Parathyroid adenoma (tissue), 2 donors: ENCODE data around the gene MISP.

Source experiments
- H2AFZ ChIP-seq: fragments of 300-600 bp; sonication (generic); one replicate; pipeline ENCODE4 v1.7.0; 2017; ENCODE audit warnings: antibody characterized with exemption, mild to moderate bottlenecking
- H3K27ac ChIP-seq: fragments of 300-600 bp; sonication (generic); one replicate; pipeline ENCODE4 v1.7.0; 2017
- H3K27me3 ChIP-seq: fragments of 300-600 bp; sonication (generic); one replicate; pipeline ENCODE4 v1.7.0; 2017; ENCODE audit warnings: low read length; ENCODE audit not compliant: control insufficient read depth, insufficient read depth
- H3K36me3 ChIP-seq: fragments of 300-600 bp; sonication (generic); one replicate; pipeline ENCODE4 v1.7.0; 2017; ENCODE audit warnings: low read length; ENCODE audit not compliant: control insufficient read depth, insufficient read depth
- H3K4me1 ChIP-seq: fragments of 300-600 bp; sonication (generic); one replicate; pipeline ENCODE4 v1.7.0; 2017; ENCODE audit warnings: control low read depth
- H3K4me2 ChIP-seq: fragments of 300-600 bp; sonication (generic); one replicate; pipeline ENCODE4 v1.7.0; 2017; ENCODE audit warnings: low read length
- H3K4me3 ChIP-seq: fragments of 300-600 bp; sonication (generic); one replicate; pipeline ENCODE4 v1.7.0; 2017; ENCODE audit warnings: low read depth, low read length
- H3K79me2 ChIP-seq: fragments of 300-600 bp; sonication (generic); one replicate; pipeline ENCODE4 v1.7.0; 2017; ENCODE audit warnings: control low read depth
- H3K9ac ChIP-seq: fragments of 300-600 bp; sonication (generic); one replicate; pipeline ENCODE4 v1.7.0; 2017; ENCODE audit warnings: mild to moderate bottlenecking
- H3K9me3 ChIP-seq: fragments of 300-600 bp; sonication (generic); one replicate; pipeline ENCODE4 v1.7.0; 2017; ENCODE audit warnings: low read length; ENCODE audit not compliant: control insufficient read depth
- TF ChIP-seq, protein P1 (sequence below): fragments of 300-600 bp; sonication (generic); IDR thresholded peaks from one replicate; pipeline ENCODE4 v1.7.0; 2017; ENCODE audit warnings: antibody characterized with exemption, mild to moderate bottlenecking
- donor health status: primary hyperparathyroidism.

The MISP gene

GRCh38 chr19:782878-783668, 32.2 kb downstream of the MISP start:
- H3K27ac ChIP-seq, result peak overlapping the region; percentile 15
- no peak overlapping the region for H3K4me2 ChIP-seq
- H3K9ac ChIP-seq, result no peak overlapping the region

DNA sequence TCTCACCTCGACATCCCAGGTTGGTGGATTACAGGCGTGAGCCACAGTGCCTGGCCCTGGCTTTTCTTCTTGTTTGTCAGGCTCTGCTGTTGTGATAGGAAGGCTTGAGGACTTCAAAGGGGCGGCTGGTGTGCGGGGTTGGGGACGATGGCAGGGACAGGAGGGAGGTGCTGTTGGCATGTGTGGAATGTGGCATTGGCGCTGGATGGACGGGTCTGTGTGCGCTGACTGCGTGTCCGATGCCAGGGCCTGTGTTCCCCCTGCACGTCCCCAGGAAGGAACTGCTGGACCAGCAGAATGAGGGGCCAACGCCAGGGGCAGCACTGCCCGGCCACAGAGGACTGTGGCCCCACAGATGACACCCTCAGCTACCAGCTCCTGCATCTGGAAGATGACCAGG, 33.6 kb downstream of the MISP start:
- H2AFZ ChIP-seq, result no peak overlapping the region
- no peaks in the 10 kb centered on the region for H3K79me2 ChIP-seq
- H3K4me2 ChIP-seq, result no peak overlapping the region
- no peaks in the 10 kb centered on the region for H3K36me3 ChIP-seq
- H3K4me1 ChIP-seq, result peaks cover 11% of the 10 kb centered on the region
- TF ChIP-seq, protein P1, sequence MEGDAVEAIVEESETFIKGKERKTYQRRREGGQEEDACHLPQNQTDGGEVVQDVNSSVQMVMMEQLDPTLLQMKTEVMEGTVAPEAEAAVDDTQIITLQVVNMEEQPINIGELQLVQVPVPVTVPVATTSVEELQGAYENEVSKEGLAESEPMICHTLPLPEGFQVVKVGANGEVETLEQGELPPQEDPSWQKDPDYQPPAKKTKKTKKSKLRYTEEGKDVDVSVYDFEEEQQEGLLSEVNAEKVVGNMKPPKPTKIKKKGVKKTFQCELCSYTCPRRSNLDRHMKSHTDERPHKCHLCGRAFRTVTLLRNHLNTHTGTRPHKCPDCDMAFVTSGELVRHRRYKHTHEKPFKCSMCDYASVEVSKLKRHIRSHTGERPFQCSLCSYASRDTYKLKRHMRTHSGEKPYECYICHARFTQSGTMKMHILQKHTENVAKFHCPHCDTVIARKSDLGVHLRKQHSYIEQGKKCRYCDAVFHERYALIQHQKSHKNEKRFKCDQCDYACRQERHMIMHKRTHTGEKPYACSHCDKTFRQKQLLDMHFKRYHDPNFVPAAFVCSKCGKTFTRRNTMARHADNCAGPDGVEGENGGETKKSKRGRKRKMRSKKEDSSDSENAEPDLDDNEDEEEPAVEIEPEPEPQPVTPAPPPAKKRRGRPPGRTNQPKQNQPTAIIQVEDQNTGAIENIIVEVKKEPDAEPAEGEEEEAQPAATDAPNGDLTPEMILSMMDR, result no peak
- no peak overlapping the region for H3K27ac ChIP-seq
- no peaks in the 10 kb centered on the region for H3K9me3 ChIP-seq
- no peak overlapping the region for H3K9ac ChIP-seq
- H3K4me3 ChIP-seq, result no peak overlapping the region
- H3K27me3 ChIP-seq, result no peaks in the 10 kb centered on the region

More at GRCh38 chr19:782878-783668, 32.2 kb downstream of the MISP start:
- TF ChIP-seq, protein P1, result no peak
- Histone ChIP-seq H3K36me3 (no peaks in the 10 kb centered on the region), H3K4me1 (no peaks in the 10 kb centered on the region), H3K9me3 (no peaks in the 10 kb centered on the region), H2AFZ (peak overlapping the region; percentile 53), H3K79me2 (no peaks in the 10 kb centered on the region), H3K27me3 (no peaks in the 10 kb centered on the region), H3K4me3 (no peak overlapping the region)

DNA sequence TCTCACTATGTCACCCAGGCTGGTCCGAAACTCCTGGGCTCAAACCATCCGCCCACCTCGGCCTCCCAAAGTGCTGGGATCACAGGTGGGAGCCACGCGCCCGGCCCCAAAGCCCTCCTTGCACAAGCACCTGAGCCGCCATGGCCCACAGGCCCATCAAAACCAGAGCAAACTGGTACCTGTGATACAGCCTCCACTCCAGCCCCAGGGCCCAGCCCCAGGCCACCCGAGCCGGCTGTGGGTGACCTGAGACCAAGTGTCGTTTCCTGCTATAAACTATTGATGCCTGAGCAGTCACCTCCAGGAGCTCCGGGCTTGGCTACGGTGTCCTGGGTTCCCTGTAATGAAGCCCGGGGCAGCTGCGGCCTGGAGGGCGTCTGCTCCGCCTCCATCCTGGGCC, 36.6 kb downstream of the MISP start:
- no peaks in the 10 kb centered on the region for H3K79me2 ChIP-seq
- no peaks in the 10 kb centered on the region for H3K27me3 ChIP-seq
- TF ChIP-seq, protein P1, result no peak
- no peak overlapping the region for H3K9ac ChIP-seq
- no peak overlapping the region for H3K27ac ChIP-seq
- H3K4me1 ChIP-seq, result peaks cover 14% of the 10 kb centered on the region
- H3K9me3 ChIP-seq, result no peaks in the 10 kb centered on the region
- H3K4me3 ChIP-seq, result no peak overlapping the region
- no peak overlapping the region for H2AFZ ChIP-seq
- no peaks in the 10 kb centered on the region for H3K36me3 ChIP-seq
- no peak overlapping the region for H3K4me2 ChIP-seq

DNA sequence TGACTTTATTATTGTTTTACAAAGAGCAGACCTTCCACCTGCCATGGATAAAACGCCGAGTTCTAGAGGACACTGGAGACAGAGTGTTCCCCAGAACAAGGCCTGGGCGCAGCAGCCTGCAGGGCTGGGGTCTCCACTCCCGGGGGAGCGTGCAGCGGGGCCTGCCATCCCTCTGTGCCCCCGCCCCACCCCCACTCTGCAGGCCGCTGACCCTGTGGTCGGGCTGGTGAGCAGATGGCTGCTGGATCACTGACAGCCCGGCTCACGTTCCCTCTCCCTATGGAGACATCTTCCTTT, 37.7 kb downstream of the MISP start:
- H3K36me3 ChIP-seq, result no peaks in the 10 kb centered on the region
- H3K27me3 ChIP-seq, result no peaks in the 10 kb centered on the region
- no peak overlapping the region for H3K9ac ChIP-seq
- TF ChIP-seq, protein P1, result no peak
- H3K4me3 ChIP-seq, result no peak overlapping the region
- H3K27ac ChIP-seq, result peak overlapping the region; percentile 87
- H2AFZ ChIP-seq, result peak overlapping the region; percentile 93
- no peak overlapping the region for H3K4me2 ChIP-seq
- H3K4me1 ChIP-seq, result peaks cover 14% of the 10 kb centered on the region
- H3K79me2 ChIP-seq, result no peaks in the 10 kb centered on the region
- no peaks in the 10 kb centered on the region for H3K9me3 ChIP-seq
